Neuronal stem cell (in vitro differentiated cells): ENCODE results near the gene UNC5B.

Source experiments
- DNase-seq: peaks from one replicate; pipeline ENCODE4 v3.0.0-alpha.2; 2013; ENCODE audit warnings: low spot score
- H2AFZ ChIP-seq: one replicate; pipeline ENCODE4 v1.6.1; 2013; ENCODE audit warnings: mild to moderate bottlenecking, low read length, inconsistent platforms
- H2AK5ac ChIP-seq: 2 replicates; pipeline ENCODE4 v1.6.1; 2013; ENCODE audit warnings: low read depth, mild to moderate bottlenecking, inconsistent platforms, low read length, moderate library complexity, mixed read lengths
- H2BK120ac ChIP-seq: 2 replicates; pipeline ENCODE4 v1.6.1; 2013; ENCODE audit warnings: low read depth, mild to moderate bottlenecking, inconsistent platforms, low read length, moderate library complexity, mixed read lengths
- H2BK12ac ChIP-seq: one replicate; pipeline ENCODE4 v1.6.1; 2013; ENCODE audit warnings: low read length, inconsistent platforms
- H2BK15ac ChIP-seq: 2 replicates; pipeline ENCODE4 v1.6.1; 2013; ENCODE audit warnings: mild to moderate bottlenecking, low read length, inconsistent platforms, mixed read lengths
- H2BK5ac ChIP-seq: one replicate; pipeline ENCODE4 v1.6.1; 2013; ENCODE audit warnings: inconsistent platforms, mild to moderate bottlenecking, low read length, moderate library complexity
- H3K14ac ChIP-seq: one replicate; pipeline ENCODE4 v1.6.1; 2013; ENCODE audit warnings: low read length, inconsistent platforms
- H3K18ac ChIP-seq: 2 replicates; pipeline ENCODE4 v1.6.1; 2013; ENCODE audit warnings: low read length, inconsistent platforms
- H3K23ac ChIP-seq: 2 replicates; pipeline ENCODE4 v1.6.1; 2013; ENCODE audit warnings: low read depth, mild to moderate bottlenecking, mixed read lengths, low read length, inconsistent platforms; ENCODE audit not compliant: poor library complexity
- H3K27ac ChIP-seq: replicated peaks from 3 replicates; pipeline ENCODE4 v1.5.1; 2013; ENCODE audit warnings: low read length, inconsistent platforms
- H3K27me3 ChIP-seq, 3 experiments: 2 replicates each; pipeline ENCODE4 v1.6.1; 2013; ENCODE audit warnings: low read length in 3 of 3, mild to moderate bottlenecking in 2 of 3, inconsistent platforms in 1 of 3, low read depth in 1 of 3, mixed read lengths in 1 of 3, moderate library complexity in 1 of 3; ENCODE audit not compliant: control insufficient read depth in 3 of 3, insufficient read depth in 3 of 3
- H3K36me3 ChIP-seq, 2 donors: replicated peaks in 1 of 2; 2 replicates each; pipeline ENCODE4 v1.6.1; 2013; ENCODE audit warnings: low read length in 2 of 2; ENCODE audit not compliant: control insufficient read depth in 2 of 2, insufficient read depth in 2 of 2
- H3K4ac ChIP-seq: 2 replicates; pipeline ENCODE4 v1.6.1; 2013; ENCODE audit warnings: inconsistent platforms, mild to moderate bottlenecking, low read length, moderate library complexity
- H3K4me1 ChIP-seq, 2 donors: 1 replicate in 1 of 2; 2 replicates in 1 of 2; pipeline ENCODE4 v1.6.1; 2013; ENCODE audit warnings: low read length in 2 of 2, low read depth in 1 of 2; ENCODE audit not compliant: control insufficient read depth in 2 of 2, insufficient read depth in 1 of 2
- H3K4me2 ChIP-seq: one replicate; pipeline ENCODE4 v1.6.1; 2013; ENCODE audit warnings: mild to moderate bottlenecking, low read length, inconsistent platforms; ENCODE audit not compliant: insufficient read depth, poor library complexity, severe bottlenecking
- H3K4me3 ChIP-seq, 2 donors: 2 replicates each; pipeline ENCODE4 v1.5.1; 2013; ENCODE audit warnings: low read length in 2 of 2, mild to moderate bottlenecking in 2 of 2, inconsistent platforms in 1 of 2, moderate library complexity in 1 of 2
- H3K79me1 ChIP-seq: one replicate; pipeline ENCODE4 v1.6.1; 2013; ENCODE audit warnings: low read depth, mild to moderate bottlenecking, inconsistent platforms, low read length, moderate library complexity
- H3K9ac ChIP-seq: one replicate; pipeline ENCODE4 v1.6.1; 2013; ENCODE audit warnings: mild to moderate bottlenecking, low read depth, low read length, inconsistent platforms; ENCODE audit not compliant: poor library complexity
- H3K9me3 ChIP-seq, 2 donors: replicated peaks in 1 of 2; 2 replicates each; pipeline versions ENCODE3 to v1.6.1; 2013; ENCODE audit warnings: low read length in 2 of 2, mild to moderate bottlenecking in 2 of 2, inconsistent platforms in 1 of 2, low read depth in 1 of 2, mixed read lengths in 1 of 2, moderate library complexity in 1 of 2; ENCODE audit not compliant: control insufficient read depth in 2 of 2, insufficient read depth in 1 of 2
- H4K8ac ChIP-seq: one replicate; pipeline ENCODE4 v1.6.1; 2013; ENCODE audit warnings: low read depth, mild to moderate bottlenecking, inconsistent platforms, low read length, moderate library complexity
- H4K91ac ChIP-seq: one replicate; pipeline ENCODE4 v1.6.1; 2013; ENCODE audit warnings: low read length, low read depth, mild to moderate bottlenecking, inconsistent platforms; ENCODE audit not compliant: poor library complexity
- WGBS, 2 donors: extraction: QIAGEN DNeasy Blood & Tissue Kit; methylation state at CpG; one replicate each; pipeline ENCODE4 v1.1.7; 2013; ENCODE audit warnings: missing lambda C conversion rate in 2 of 2, mixed read lengths in 1 of 2; ENCODE audit not compliant: insufficient read length in 2 of 2, insufficient replicate concordance in 1 of 2; ENCODE audit errors: extremely low coverage in 2 of 2; 5-methylcytosine and 5-hydroxymethylcytosine counted together

UNC5B gene

DNA sequence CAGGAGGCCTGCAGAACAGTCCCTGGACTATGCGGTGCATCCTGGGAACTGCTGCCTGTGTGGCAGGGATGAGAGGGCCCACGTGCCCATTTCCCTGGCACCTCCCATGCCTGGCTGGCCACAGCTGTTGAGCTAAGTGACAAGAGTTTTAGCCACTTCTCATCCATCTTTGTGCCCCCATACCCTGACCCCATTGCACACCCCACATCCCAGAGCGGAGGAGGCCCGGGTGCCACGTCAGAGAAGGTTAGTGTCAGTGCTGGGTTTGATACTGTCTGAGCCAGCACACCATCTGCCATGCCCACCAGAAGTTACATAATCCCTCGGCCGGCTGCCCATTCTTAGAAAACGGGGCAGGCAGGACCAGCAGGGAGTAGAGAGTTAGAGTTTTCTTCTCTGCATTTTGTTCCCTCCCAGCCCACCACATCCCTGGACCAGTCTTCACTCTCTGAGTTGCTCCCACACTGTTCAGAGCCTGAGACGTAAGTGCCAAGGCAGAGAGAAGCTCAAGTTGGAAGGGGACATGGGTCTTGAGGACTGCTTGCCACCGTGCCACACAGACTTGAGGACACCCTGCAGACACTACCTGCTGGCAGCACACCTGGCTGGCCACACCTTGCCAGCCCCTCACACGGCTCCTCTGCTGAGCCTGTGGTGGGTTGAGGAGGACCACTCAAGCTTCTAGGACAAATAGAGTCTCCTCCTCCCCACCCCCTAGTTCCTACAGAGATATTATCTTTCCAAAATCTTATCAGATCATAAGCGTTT, 13.1 kb downstream of the UNC5B start:
- no peak overlapping the region for H4K8ac ChIP-seq
- no peaks in the 10 kb centered on the region for H3K9me3 ChIP-seq
- peaks cover 0 to 23% (median 0%) of the 10 kb centered on the region in 3 experiments for H3K27me3 ChIP-seq
- H3K4me1 ChIP-seq = peaks cover 0 to 18% of the 10 kb centered on the region in 2 donors
- H3K4ac ChIP-seq = no peak overlapping the region
- peak overlapping the region; percentile 19 for H2AK5ac ChIP-seq
- H3K36me3 ChIP-seq = no peaks in the 10 kb centered on the region
- peak overlapping the region; percentile 46 for H2BK5ac ChIP-seq
- no peak overlapping the region for H4K91ac ChIP-seq
- H2BK120ac ChIP-seq = no peak overlapping the region
- peak overlapping the region; percentile 65 for H2BK15ac ChIP-seq
- DNase-seq = no peak
- H2AFZ ChIP-seq = no peak overlapping the region
- H3K9ac ChIP-seq = no peak overlapping the region
- peak overlapping the region; percentile 86 for H3K18ac ChIP-seq
- peak overlapping the region; percentile 34 for H2BK12ac ChIP-seq
- no peak overlapping the region for H3K4me3 ChIP-seq
- H3K23ac ChIP-seq = peak overlapping the region; percentile 85
- H3K14ac ChIP-seq = peak overlapping the region; percentile 87
- WGBS, 2 donors = no CpG with 5 or more reads among the region's 12 CpGs
- H3K4me2 ChIP-seq = no peak overlapping the region
- no peaks in the 10 kb centered on the region for H3K79me1 ChIP-seq
- H3K27ac ChIP-seq = no peak overlapping the region

DNA sequence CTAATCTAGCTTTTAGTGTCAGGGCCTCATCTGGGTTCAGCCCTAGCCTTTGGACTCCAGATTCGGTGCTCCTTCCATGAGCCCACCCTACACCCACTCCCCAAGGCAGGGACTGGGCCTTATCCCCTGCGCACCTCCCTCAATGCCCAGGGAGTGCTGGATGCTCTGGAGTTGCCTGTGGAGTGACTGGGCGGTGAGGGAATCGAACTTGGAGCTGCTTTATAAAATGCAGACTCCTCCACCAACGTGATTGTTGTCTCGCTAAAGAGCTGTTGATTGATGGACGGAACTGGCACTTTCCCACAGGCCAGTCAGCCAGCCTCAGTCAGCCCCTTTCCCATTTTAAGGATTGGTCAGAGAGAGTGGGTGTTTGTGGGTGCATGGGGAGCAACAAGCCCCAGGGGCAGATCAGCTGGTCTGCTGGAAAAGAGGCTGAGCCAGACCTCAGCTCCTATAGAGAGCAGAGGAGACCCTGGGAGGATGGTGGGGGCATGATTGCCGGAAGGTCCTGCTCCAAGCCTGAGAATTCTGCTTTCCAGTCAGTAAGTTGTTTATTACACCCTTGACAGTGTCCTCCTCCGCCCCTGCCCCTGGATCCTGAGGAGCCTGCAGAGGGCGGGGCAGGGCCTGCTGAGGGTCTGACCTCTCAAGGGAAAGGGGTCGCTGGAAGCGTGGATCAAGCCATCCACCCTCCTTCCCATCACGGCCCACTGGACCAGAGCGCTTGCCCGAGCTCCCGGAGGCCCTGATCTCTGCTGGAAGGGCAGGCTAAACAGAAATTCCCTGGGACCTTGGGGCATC, 16.7 kb downstream of the UNC5B start:
- Histone ChIP-seq H3K27ac (no peak overlapping the region), H3K36me3 (no peaks in the 10 kb centered on the region), H3K4ac (no peak overlapping the region), H3K4me1 (peaks cover 0 to 8% of the 10 kb centered on the region in 2 donors), H2AFZ (no peak overlapping the region), H3K4me2 (no peak overlapping the region), H3K9ac (no peak overlapping the region), H3K27me3 (peaks cover 0 to 19% (median 0%) of the 10 kb centered on the region in 3 experiments), H4K91ac (no peak overlapping the region), H2BK15ac (peak overlapping the region; percentile 8), H2BK5ac (no peak overlapping the region), H3K14ac (no peak overlapping the region), H2BK120ac (no peak overlapping the region), H3K79me1 (no peaks in the 10 kb centered on the region), H3K23ac (no peak overlapping the region), H3K9me3 (no peaks in the 10 kb centered on the region), H2BK12ac (no peak overlapping the region), H4K8ac (no peak overlapping the region), H3K4me3 (no peak overlapping the region), H2AK5ac (peak overlapping the region; percentile 24), H3K18ac (peak overlapping the region; percentile 42)
- WGBS, 2 donors = no CpG with 5 or more reads among the region's 16 CpGs
- DNase-seq = no peak

DNA sequence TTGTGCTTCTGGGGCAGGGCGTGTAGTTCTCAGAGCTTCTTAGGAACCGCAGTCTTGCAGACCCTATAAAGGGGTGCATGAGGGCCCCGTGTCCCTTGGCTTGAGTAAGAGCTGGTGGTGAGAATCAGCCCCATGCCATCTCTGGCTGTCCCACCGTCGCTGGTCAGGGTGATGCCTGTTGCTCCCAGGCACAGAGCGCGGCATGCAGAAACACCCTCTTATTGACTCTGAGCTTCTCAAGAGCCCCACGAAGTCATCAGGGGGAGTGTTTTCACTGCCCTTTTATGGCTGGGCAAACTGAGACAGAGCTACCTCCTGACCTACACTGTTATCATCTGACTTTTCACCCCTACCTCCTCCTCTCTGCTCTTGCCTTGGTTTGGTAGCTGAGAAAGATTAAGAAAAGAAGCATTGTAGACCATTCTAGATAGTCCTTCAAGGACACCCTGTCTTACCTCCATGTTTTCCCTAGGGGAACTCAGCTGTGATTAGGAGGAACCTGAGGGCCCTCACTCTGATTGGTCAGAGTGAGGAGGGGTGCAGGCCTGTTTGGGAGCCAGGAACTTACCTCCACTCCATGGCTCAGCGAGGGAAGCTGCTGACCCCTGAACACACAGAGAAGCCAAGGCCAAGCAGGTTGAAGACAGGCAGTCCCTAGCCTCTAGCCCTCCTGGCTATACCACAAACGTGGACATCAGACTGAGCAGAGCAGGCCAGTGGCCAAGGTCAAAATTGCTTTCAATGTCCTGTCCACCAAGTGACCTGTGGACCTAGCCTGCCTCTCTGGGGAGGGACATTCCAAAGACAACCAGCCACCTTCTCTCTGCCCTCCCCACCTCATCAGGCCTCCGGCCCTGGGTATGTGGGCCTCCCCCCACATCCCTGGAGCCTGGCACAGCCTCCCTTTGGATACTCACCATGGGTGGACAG, 17.6 kb downstream of the UNC5B start:
- no peak overlapping the region for H2BK15ac ChIP-seq
- no peak overlapping the region for H2BK5ac ChIP-seq
- H3K18ac ChIP-seq = peak overlapping the region; percentile 42
- H3K9me3 ChIP-seq = no peaks in the 10 kb centered on the region
- peak overlapping the region; percentile 24 for H2AK5ac ChIP-seq
- no peak overlapping the region for H3K4ac ChIP-seq
- H3K9ac ChIP-seq = no peak overlapping the region
- no peaks in the 10 kb centered on the region for H3K79me1 ChIP-seq
- no peak overlapping the region for H2BK120ac ChIP-seq
- peaks cover 0 to 25% (median 0%) of the 10 kb centered on the region in 3 experiments for H3K27me3 ChIP-seq
- no peak overlapping the region for H3K4me2 ChIP-seq
- no CpG with 5 or more reads among the region's 11 CpGs for WGBS, 2 donors
- H3K36me3 ChIP-seq = no peaks in the 10 kb centered on the region
- H3K4me1 ChIP-seq = peaks cover 0 to 8% of the 10 kb centered on the region in 2 donors
- no peak overlapping the region for H2BK12ac ChIP-seq
- H4K91ac ChIP-seq = no peak overlapping the region
- no peak overlapping the region for H3K23ac ChIP-seq
- no peak overlapping the region for H3K14ac ChIP-seq
- no peak for DNase-seq
- H3K27ac ChIP-seq = no peak overlapping the region
- no peak overlapping the region for H3K4me3 ChIP-seq
- H4K8ac ChIP-seq = peak overlapping the region; percentile 17
- H2AFZ ChIP-seq = no peak overlapping the region
